Endothelial cell of umbilical vein (primary cell): ENCODE results near the gene SLC38A4. TPM values are rescaled to one million over a fixed set of nuclear protein-coding genes. Genes with fewer than 3 reads are reported as not detected.

Experiments
- BruUV-seq: library from RNA; stranded (reverse); fragments of 400-500 nt; replicated peaks from 2 replicates; lab custom pipeline; 2021; lab: Mats Ljungman, UMichigan
- CTCF ChIA-PET: fragments of 300-600, 350-600 bp; sonication (Branson Sonifier 250); formaldehyde crosslinking; loops from one replicate; lab custom pipeline; 2021; ENCODE audit warnings: antibody characterized with exemption, inconsistent platforms; lab: Charles Lee
- POLR2A ChIA-PET: fragments of 300-600, 350-600 bp; sonication (Branson Sonifier 250); formaldehyde crosslinking; loops from one replicate; lab custom pipeline; 2021; ENCODE audit warnings: antibody characterized with exemption, inconsistent platforms; lab: Charles Lee
- DNase-seq: peaks from one replicate; pipeline ENCODE4 v3.0.0-alpha.2; 2011; ENCODE audit warnings: low read depth, low spot score
- FAIRE-seq: peaks from 2 replicates; lab custom pipeline; 2011; peaks lifted over from hg19 to GRCh38; lab: Jason Lieb, UNC
- H2AFZ ChIP-seq: 2 replicates; pipeline ENCODE4 v1.6.0; 2012; ENCODE audit warnings: low read depth, low read length, control low read depth, inconsistent platforms
- H3K27ac ChIP-seq: 2 replicates; pipeline ENCODE4 v1.5.1; 2011; ENCODE audit warnings: low read depth, mild to moderate bottlenecking, control low read depth, low read length, moderate library complexity; ENCODE audit not compliant: insufficient read depth
- H3K27me3 ChIP-seq, 2 experiments: 2 replicates each; pipeline versions ENCODE4 v1.6.0 to v1.6.1; 2011; ENCODE audit warnings: low read length in 2 of 2, mixed read lengths in 1 of 2; ENCODE audit not compliant: control insufficient read depth in 2 of 2, insufficient read depth in 2 of 2
- H3K36me3 ChIP-seq, 2 experiments: 2 replicates in 1 of 2; 3 replicates in 1 of 2; pipeline ENCODE4 v1.5.1; 2011; ENCODE audit warnings: low read length in 2 of 2, mild to moderate bottlenecking in 1 of 2, moderate library complexity in 1 of 2; ENCODE audit not compliant: control insufficient read depth in 2 of 2, insufficient read depth in 2 of 2; ENCODE audit errors: extremely low read depth in 1 of 2
- H3K4me1 ChIP-seq: 3 replicates; pipeline ENCODE4 v1.5.1; 2011; ENCODE audit warnings: mild to moderate bottlenecking, low read length; ENCODE audit not compliant: control insufficient read depth, insufficient read depth; ENCODE audit errors: extremely low read depth
- H3K4me2 ChIP-seq: 2 replicates; pipeline ENCODE4 v1.6.1; 2011; ENCODE audit warnings: low read length, control low read depth, mixed read lengths; ENCODE audit not compliant: insufficient read depth
- H3K4me3 ChIP-seq, 3 experiments: fragments of 200-600 bp in 1 of 3; sonication (generic), shearing (Covaris generic) in 1 of 3; replicated peaks in 1 of 3; 2 replicates each; pipeline ENCODE4 v1.5.1; 2011 to 2016; ENCODE audit warnings: control low read depth in 3 of 3, low read length in 3 of 3, mild to moderate bottlenecking in 2 of 3, inconsistent platforms in 1 of 3, low read depth in 1 of 3, moderate library complexity in 1 of 3; ENCODE audit not compliant: insufficient read depth in 1 of 3
- H3K79me2 ChIP-seq: 2 replicates; pipeline ENCODE4 v1.6.0; 2012; ENCODE audit warnings: low read length, inconsistent platforms; ENCODE audit not compliant: control insufficient read depth, insufficient read depth
- H3K9ac ChIP-seq: replicated peaks from 2 replicates; pipeline ENCODE3; 2011; ENCODE audit warnings: low read length, control low read depth; ENCODE audit not compliant: insufficient read depth; ENCODE audit errors: extremely low read depth
- H3K9me1 ChIP-seq: replicated peaks from 3 replicates; pipeline ENCODE4 v1.6.0; 2011; ENCODE audit warnings: mild to moderate bottlenecking, low read length; ENCODE audit not compliant: control insufficient read depth, insufficient read depth; ENCODE audit errors: extremely low read depth
- H3K9me3 ChIP-seq: replicated peaks from 2 replicates; pipeline ENCODE4 v1.5.1; 2012; ENCODE audit warnings: low read length, inconsistent platforms; ENCODE audit not compliant: control insufficient read depth, insufficient read depth
- H4K20me1 ChIP-seq: replicated peaks from 2 replicates; pipeline ENCODE3; 2011; ENCODE audit warnings: mild to moderate bottlenecking, low read length; ENCODE audit not compliant: control insufficient read depth, insufficient read depth; ENCODE audit errors: extremely low read depth
- CTCF ChIP-seq, 2 donors: IDR thresholded peaks; 1 replicate in 1 of 2; 2 replicates in 1 of 2; pipeline ENCODE4 v1.5.1; 2011; ENCODE audit warnings: low read length in 2 of 2, mild to moderate bottlenecking in 2 of 2, moderate library complexity in 2 of 2, control low read depth in 1 of 2, inconsistent platforms in 1 of 2, low read depth in 1 of 2; ENCODE audit not compliant: insufficient read depth in 1 of 2; ENCODE audit errors: extremely low read depth in 1 of 2
- EZH2 ChIP-seq: IDR thresholded peaks from 2 replicates; pipeline ENCODE4 v1.6.1; 2012; ENCODE audit warnings: borderline replicate concordance, low read depth, mild to moderate bottlenecking, moderate library complexity, low read length, inconsistent platforms; ENCODE audit not compliant: severe bottlenecking
- FOS ChIP-seq: IDR thresholded peaks from 2 replicates; pipeline ENCODE4 v1.6.1; 2011; ENCODE audit warnings: mild to moderate bottlenecking, low read length, moderate library complexity, borderline replicate concordance; ENCODE audit not compliant: insufficient read depth
- GATA2 ChIP-seq: IDR thresholded peaks from 2 replicates; pipeline ENCODE4 v1.7.0; 2011; ENCODE audit warnings: low read depth, mild to moderate bottlenecking, moderate library complexity, mixed read lengths, low read length; ENCODE audit not compliant: insufficient read length, insufficient read depth
- JUN ChIP-seq: IDR thresholded peaks from 2 replicates; pipeline ENCODE4 v1.6.1; 2011; ENCODE audit warnings: borderline replicate concordance, low read depth; ENCODE audit not compliant: insufficient read length, insufficient read depth
- MAX ChIP-seq: IDR thresholded peaks from 2 replicates; pipeline ENCODE4 v1.6.1; 2011; ENCODE audit not compliant: insufficient read depth, insufficient read length
- MYC ChIP-seq: IDR thresholded peaks from one replicate; pipeline ENCODE4 v1.6.1; 2011; ENCODE audit warnings: mild to moderate bottlenecking, low read depth, low read length
- POLR2A ChIP-seq: IDR thresholded peaks from 2 replicates; pipeline ENCODE4 v1.6.1; 2012; ENCODE audit warnings: low read depth, mild to moderate bottlenecking, control low read depth, low read length
- POLR2AphosphoS5 ChIP-seq: IDR thresholded peaks from 2 replicates; pipeline ENCODE4 v1.6.1; 2012; ENCODE audit warnings: low read depth, mild to moderate bottlenecking, control low read depth, low read length, moderate library complexity; ENCODE audit not compliant: insufficient read depth
- dilution Hi-C: fragments of 300-500 bp; cut with MboI; formaldehyde crosslinking; loops from one replicate; pipeline ENCODE4 v1.15.0; 2019; ENCODE audit warnings: low sequenced_read_pairs; ENCODE audit not compliant: extremely low pct_ligation_motif_present
- intact Hi-C: fragments of 100-400 bp; cut with micrococcal nuclease; formaldehyde crosslinking; loops from one replicate; pipeline ENCODE4 v1.10.0; 2022
- polyA plus RNA-seq, 4 experiments: library from polyadenylated mRNA; depleted of rRNA in 3 of 4; stranded (reverse) in 3 of 4; unstranded in 1 of 4; fragments of >200 nt; gene quantifications; 2 replicates each; pipeline versions ENCODE4 v1.2.1 to v1.2.3, GENCODE V29; 2011 to 2012; ENCODE audit warnings: missing spikeins in 1 of 4
- total RNA-seq: library from RNA; stranded (reverse); gene quantifications from 2 replicates; pipeline ENCODE4 v1.2.3, GENCODE V29; 2021

SLC38A4 gene
- total and polyA plus RNA-seq, 2 donors (not counting 3 experiments of a cell fraction or from before 2014, with no cell fraction given) = 0.36 to 0.66 TPM

- FAIRE-seq (no peak), DNase-seq (no peak)
- H3K9me3 ChIP-seq = no peaks in the 10 kb centered on the region
- no peaks in the 10 kb centered on the region for H3K27me3 ChIP-seq
- H3K79me2 ChIP-seq = no peaks in the 10 kb centered on the region
- BruUV-seq = no TSS peak
- H3K36me3 ChIP-seq = no peaks in the 10 kb centered on the region
- TF ChIP-seq MAX (no peak), EZH2 (no peak), POLR2AphosphoS5 (no peak), GATA2 (no peak), FOS (no peak), MYC (no peak), JUN (no peak), CTCF (IDR thresholded peaks at IDR 0.05; ENCODE audit: extremely low read depth in 1 of 2, insufficient read depth in 1 of 2, low read depth in 1 of 2, low read length in 2 of 2) (no peak), POLR2A (no peak)
- POLR2A ChIA-PET = no interaction called here
- CTCF ChIA-PET = no interaction called here
- dilution Hi-C loops (no loop called here), intact Hi-C loops (no loop called here)
- H3K4me2 ChIP-seq = no peak overlapping the region
- H2AFZ ChIP-seq = no peak overlapping the region
- H3K4me3 ChIP-seq = no peak overlapping the region
- H3K27ac ChIP-seq = no peak overlapping the region
- no peaks in the 10 kb centered on the region for H3K9me1 ChIP-seq
- no peaks in the 10 kb centered on the region for H4K20me1 ChIP-seq
- H3K9ac ChIP-seq = no peak overlapping the region
- no peaks in the 10 kb centered on the region for H3K4me1 ChIP-seq
Observed at GRCh38 chr12:46773586-46774321, 52.0 kb downstream of the SLC38A4 start.
